Activated naive CD8-positive, alpha-beta T cell treated with anti-CD3 and anti-CD28 coated beads, Interleukin-2, amount 10 ng/mL, durations not matched to agents 7 days and 5 days (primary cell): ENCODE results near the gene NHEJ1. TPM values are rescaled to one million over a fixed set of nuclear protein-coding genes. Genes with fewer than 3 reads are reported as not detected.

Source experiments
- ATAC-seq: fragments of 150-1000 bp; cut with Tn5 transposase; one replicate; pipeline ENCODE4 v1.10.0; 2021; ENCODE audit warnings: low read depth, moderate library complexity
- POLR2A ChIA-PET: fragments of 350-600 bp; sonication (Branson Sonifier 250); formaldehyde crosslinking; loops from one replicate; lab custom pipeline; 2021; ENCODE audit warnings: antibody characterized with exemption; lab: Charles Lee
- DNase-seq: peaks from one replicate; pipeline ENCODE4 v3.0.0; 2021
- H3K27ac Mint-ChIP-seq: one replicate; pipeline ENCODE4 v1.8.0; 2022; ENCODE audit warnings: mild to moderate bottlenecking, mixed read lengths
- H3K27me3 Mint-ChIP-seq: one replicate; pipeline ENCODE4 v1.8.0; 2022; ENCODE audit warnings: mild to moderate bottlenecking, moderate library complexity, mixed read lengths
- H3K36me3 Mint-ChIP-seq: one replicate; pipeline ENCODE4 v1.8.0; 2021; ENCODE audit warnings: mild to moderate bottlenecking, mixed read lengths
- H3K4me1 Mint-ChIP-seq: one replicate; pipeline ENCODE4 v1.8.0; 2021; ENCODE audit warnings: mixed read lengths
- H3K4me3 Mint-ChIP-seq: one replicate; pipeline ENCODE4 v1.8.0; 2022; ENCODE audit warnings: mild to moderate bottlenecking, moderate library complexity, mixed read lengths
- H3K9me3 Mint-ChIP-seq: one replicate; pipeline ENCODE4 v1.8.0; 2021; ENCODE audit warnings: mixed read lengths
- total RNA-seq, 2 experiments: library from RNA; stranded (reverse); gene quantifications; one replicate each; pipeline ENCODE4 v1.2.3, GENCODE V29; 2021

The NHEJ1 gene
- total RNA-seq, 2 experiments from 2014 or later: 16.7 to 17.1 TPM

- H3K4me1 Mint-ChIP-seq: peaks cover 15% of the 10 kb centered on the region
- no peak for ATAC-seq
- H3K27ac Mint-ChIP-seq: no peak overlapping the region
- POLR2A ChIA-PET: no interaction called here
- H3K27me3 Mint-ChIP-seq: no peaks in the 10 kb centered on the region
- no peaks in the 10 kb centered on the region for H3K36me3 Mint-ChIP-seq
- no peaks in the 10 kb centered on the region for H3K9me3 Mint-ChIP-seq
- DNase-seq: no peak
- H3K4me3 Mint-ChIP-seq: no peak overlapping the region
Observed at GRCh38 chr2:219082332-219082958, 78.2 kb downstream of the NHEJ1 start.

- no peak overlapping the region for H3K27ac Mint-ChIP-seq
- peaks cover 13% of the 10 kb centered on the region for H3K4me1 Mint-ChIP-seq
- H3K4me3 Mint-ChIP-seq: no peak overlapping the region
- peaks cover 3% of the 10 kb centered on the region for H3K36me3 Mint-ChIP-seq
- POLR2A ChIA-PET: interaction anchor here (1.0 kb wide), 1 partner anchor 16 kb away, joined by 3 read pairs; no protein-coding TSS in a partner anchor
- DNase-seq: no peak
- H3K9me3 Mint-ChIP-seq: no peaks in the 10 kb centered on the region
- H3K27me3 Mint-ChIP-seq: no peaks in the 10 kb centered on the region
- no peak for ATAC-seq
Observed at GRCh38 chr2:219081701-219082331, 78.8 kb downstream of the NHEJ1 start.

GRCh38 chr2:219081096-219081495 is 79.5 kb downstream of the NHEJ1 start:
- Mint-ChIP-seq H3K4me1 (peaks cover 10% of the 10 kb centered on the region), H3K27me3 (no peaks in the 10 kb centered on the region), H3K4me3 (no peak overlapping the region), H3K27ac (no peak overlapping the region), H3K9me3 (no peaks in the 10 kb centered on the region), H3K36me3 (peaks cover 3% of the 10 kb centered on the region)
- no peak for ATAC-seq
- POLR2A ChIA-PET: interaction anchor here (1.0 kb wide), 1 partner anchor 15 kb away, joined by 3 read pairs; no protein-coding TSS in a partner anchor
- DNase-seq: no peak

GRCh38 chr2:219079417-219079816 is 81.2 kb downstream of the NHEJ1 start:
- no peaks in the 10 kb centered on the region for H3K9me3 Mint-ChIP-seq
- no peak overlapping the region for H3K27ac Mint-ChIP-seq
- peaks cover 3% of the 10 kb centered on the region for H3K36me3 Mint-ChIP-seq
- no peaks in the 10 kb centered on the region for H3K4me1 Mint-ChIP-seq
- no peaks in the 10 kb centered on the region for H3K27me3 Mint-ChIP-seq
- no peak overlapping the region for H3K4me3 Mint-ChIP-seq
- DNase-seq (no peak), ATAC-seq (no peak)
- POLR2A ChIA-PET: no interaction called here

- DNase-seq: no peak
- Mint-ChIP-seq H3K27ac (no peak overlapping the region), H3K27me3 (no peaks in the 10 kb centered on the region), H3K4me3 (no peak overlapping the region), H3K4me1 (no peaks in the 10 kb centered on the region), H3K36me3 (peaks cover 3% of the 10 kb centered on the region), H3K9me3 (no peaks in the 10 kb centered on the region)
- POLR2A ChIA-PET: no interaction called here
- ATAC-seq: no peak
Observed at GRCh38 chr2:219078951-219079350, 81.7 kb downstream of the NHEJ1 start.

GRCh38 chr2:219078126-219078525 is 82.5 kb downstream of the NHEJ1 start:
- Mint-ChIP-seq H3K36me3 (peaks cover 3% of the 10 kb centered on the region), H3K4me3 (no peak overlapping the region), H3K4me1 (no peaks in the 10 kb centered on the region), H3K9me3 (no peaks in the 10 kb centered on the region), H3K27ac (no peak overlapping the region), H3K27me3 (no peaks in the 10 kb centered on the region)
- no peak for DNase-seq
- ATAC-seq: no peak
- POLR2A ChIA-PET: no interaction called here

GRCh38 chr2:219076253-219076652 is 84.4 kb downstream of the NHEJ1 start:
- H3K27me3 Mint-ChIP-seq: no peaks in the 10 kb centered on the region
- H3K27ac Mint-ChIP-seq: no peak overlapping the region
- H3K4me1 Mint-ChIP-seq: no peaks in the 10 kb centered on the region
- H3K9me3 Mint-ChIP-seq: no peaks in the 10 kb centered on the region
- POLR2A ChIA-PET: no interaction called here
- no peak for DNase-seq
- ATAC-seq: no peak
- peaks cover 3% of the 10 kb centered on the region for H3K36me3 Mint-ChIP-seq
- no peak overlapping the region for H3K4me3 Mint-ChIP-seq

GRCh38 chr2:219073413-219074129 is 87.0 kb downstream of the NHEJ1 start:
- Mint-ChIP-seq H3K4me1 (no peaks in the 10 kb centered on the region), H3K9me3 (no peaks in the 10 kb centered on the region), H3K4me3 (no peak overlapping the region), H3K27me3 (no peaks in the 10 kb centered on the region), H3K36me3 (peaks cover 3% of the 10 kb centered on the region), H3K27ac (no peak overlapping the region)
- POLR2A ChIA-PET: no interaction called here
- no peak for ATAC-seq
- no peak for DNase-seq

- H3K36me3 Mint-ChIP-seq: peaks cover 3% of the 10 kb centered on the region
- DNase-seq (no peak), ATAC-seq (no peak)
- POLR2A ChIA-PET: no interaction called here
- H3K9me3 Mint-ChIP-seq: no peaks in the 10 kb centered on the region
- H3K4me1 Mint-ChIP-seq: no peaks in the 10 kb centered on the region
- no peak overlapping the region for H3K4me3 Mint-ChIP-seq
- no peak overlapping the region for H3K27ac Mint-ChIP-seq
- no peaks in the 10 kb centered on the region for H3K27me3 Mint-ChIP-seq
Observed at GRCh38 chr2:219072741-219073250, 87.8 kb downstream of the NHEJ1 start.

GRCh38 chr2:219071131-219071816 is 89.3 kb downstream of the NHEJ1 start:
- Mint-ChIP-seq H3K4me1 (no peaks in the 10 kb centered on the region), H3K4me3 (no peak overlapping the region), H3K27ac (no peak overlapping the region), H3K27me3 (no peaks in the 10 kb centered on the region), H3K9me3 (no peaks in the 10 kb centered on the region), H3K36me3 (no peaks in the 10 kb centered on the region)
- no peak for ATAC-seq
- no peak for DNase-seq
- POLR2A ChIA-PET: interaction anchor here (0.6 kb wide), 1 partner anchor 82 kb away, joined by 6 read pairs; no protein-coding TSS in a partner anchor

GRCh38 chr2:219065484-219065883 is 95.1 kb downstream of the NHEJ1 start:
- Mint-ChIP-seq H3K4me3 (no peak overlapping the region), H3K27ac (no peak overlapping the region), H3K9me3 (no peaks in the 10 kb centered on the region), H3K27me3 (peaks cover 40% of the 10 kb centered on the region), H3K36me3 (no peaks in the 10 kb centered on the region), H3K4me1 (no peaks in the 10 kb centered on the region)
- ATAC-seq (no peak), DNase-seq (no peak)
- POLR2A ChIA-PET: interaction anchor here (1.2 kb wide), 1 partner anchor 16 kb away, joined by 3 read pairs; no protein-coding TSS in a partner anchor

- Mint-ChIP-seq H3K4me3 (no peak overlapping the region), H3K4me1 (peaks cover 14% of the 10 kb centered on the region), H3K27me3 (peaks cover 71% of the 10 kb centered on the region), H3K27ac (no peak overlapping the region), H3K9me3 (no peaks in the 10 kb centered on the region), H3K36me3 (no peaks in the 10 kb centered on the region)
- ATAC-seq: no peak
- POLR2A ChIA-PET: no interaction called here
- no peak for DNase-seq
Observed at GRCh38 chr2:219062081-219062480, 98.5 kb downstream of the NHEJ1 start.
